Kidney (tissue), 14 donors: ENCODE data around the gene RHOV. TPM values are rescaled to one million over a fixed set of nuclear protein-coding genes. Genes with fewer than 3 reads are reported as not detected.
A peak's percentile ranks its signal among the peaks of the same experiment; 100 is the strongest.

Source experiments
- DNase-seq, 5 donors: peaks; one replicate each; pipeline ENCODE4 v3.0.0-alpha.2; 2013 to 2020
- FAIRE-seq: peaks from 2 replicates; lab custom pipeline; 2012; peaks lifted over from hg19 to GRCh38; lab: Jason Lieb, UNC
- H3K27ac ChIP-seq, 2 donors: one replicate each; pipeline ENCODE4 v1.7.0; 2013; ENCODE audit warnings: low read depth in 2 of 2, low read length in 2 of 2, inconsistent platforms in 1 of 2
- H3K27me3 ChIP-seq: one replicate; pipeline ENCODE4 v1.7.1; 2013; ENCODE audit warnings: low read length, inconsistent platforms; ENCODE audit not compliant: control insufficient read depth, insufficient read depth
- H3K36me3 ChIP-seq, 3 donors: one replicate each; pipeline versions ENCODE4 v1.7.0 to v1.7.1; 2013; ENCODE audit warnings: low read length in 3 of 3, control low read depth in 1 of 3, inconsistent platforms in 1 of 3; ENCODE audit not compliant: insufficient read depth in 3 of 3, control insufficient read depth in 2 of 3
- H3K4me1 ChIP-seq, 3 donors: one replicate each; pipeline versions ENCODE4 v1.7.0 to v1.7.1; 2013; ENCODE audit warnings: low read length in 3 of 3, inconsistent platforms in 1 of 3, low read depth in 1 of 3; ENCODE audit not compliant: control insufficient read depth in 2 of 3, insufficient read depth in 2 of 3
- H3K4me3 ChIP-seq, 3 donors: one replicate each; pipeline versions ENCODE4 v1.7.0 to v1.8.1; 2013; ENCODE audit warnings: low read length in 3 of 3, control low read depth in 1 of 3, inconsistent platforms in 1 of 3
- H3K9ac ChIP-seq, 3 donors: one replicate each; pipeline versions ENCODE4 v1.7.0 to v1.7.1; 2013; ENCODE audit warnings: low read length in 3 of 3, control low read depth in 1 of 3, inconsistent platforms in 1 of 3
- H3K9me3 ChIP-seq, 3 donors: one replicate each; pipeline versions ENCODE4 v1.7.0 to v1.7.1; 2013; ENCODE audit warnings: low read length in 3 of 3, control low read depth in 1 of 3, inconsistent platforms in 1 of 3; ENCODE audit not compliant: control insufficient read depth in 2 of 3, insufficient read depth in 1 of 3
- CTCF ChIP-seq: IDR thresholded peaks from 3 replicates; pipeline ENCODE4 v1.5.1; 2012; ENCODE audit warnings: mild to moderate bottlenecking, moderate library complexity, borderline replicate concordance; ENCODE audit not compliant: insufficient read depth; ENCODE audit errors: extremely low read depth
- intact Hi-C: fragments of 100-400 bp; cut with DNase I; formaldehyde crosslinking; loops from one replicate; pipeline ENCODE4 v1.11.1; 2022
- polyA plus RNA-seq: library from polyadenylated mRNA; stranded (reverse); fragments of 350-450 nt; fragmentation: Illumina TruSeq; extraction: RNeasy Lipid Tissue Mini Kit (QIAGEN cat#74804); gene quantifications from one replicate; pipeline ENCODE4 v1.2.3, GENCODE V29; 2014; ENCODE audit warnings: low read depth, low replicate concordance; ENCODE audit not compliant: insufficient read depth
- total RNA-seq: library from RNA; stranded (reverse); fragmentation: NEBNext Ultra II Directional; extraction: Animal tissue kit (Norgen Biotek cat#: 25700); gene quantifications from one replicate; pipeline ENCODE4 v1.2.1, GENCODE V29; 2021
- donor health status: control.
- donor health status: control.
- donor health status: control.
- donor health status: control.
- donor health status: control.
- donor health status: DM: yes; HTN: yes; CAD: no.
- donor health status: Normal renal cell carcinoma (clear cell type).

RHOV gene
- total and polyA plus RNA-seq, 2 donors from 2014 or later = 3.0 to 4.6 TPM

GRCh38 chr15:40893019-40893670, 19.1 kb upstream of the RHOV start:
- Histone ChIP-seq H3K4me3 (peak overlapping the region in 1 of 3 donors; percentile 65), H3K9ac (no peak overlapping the region), H3K4me1 (peaks cover 0 to 18% (median 11%) of the 10 kb centered on the region in 3 donors), H3K27me3 (no peaks in the 10 kb centered on the region), H3K9me3 (no peaks in the 10 kb centered on the region), H3K36me3 (peaks cover 2 to 4% (median 4%) of the 10 kb centered on the region in 3 donors), H3K27ac (no peak overlapping the region)
- DNase-seq (peak in 2 of 5 donors; percentile 66 to 84), FAIRE-seq (no peak)
- TF ChIP-seq CTCF = no peak
- intact Hi-C loops = no loop called here

DNA sequence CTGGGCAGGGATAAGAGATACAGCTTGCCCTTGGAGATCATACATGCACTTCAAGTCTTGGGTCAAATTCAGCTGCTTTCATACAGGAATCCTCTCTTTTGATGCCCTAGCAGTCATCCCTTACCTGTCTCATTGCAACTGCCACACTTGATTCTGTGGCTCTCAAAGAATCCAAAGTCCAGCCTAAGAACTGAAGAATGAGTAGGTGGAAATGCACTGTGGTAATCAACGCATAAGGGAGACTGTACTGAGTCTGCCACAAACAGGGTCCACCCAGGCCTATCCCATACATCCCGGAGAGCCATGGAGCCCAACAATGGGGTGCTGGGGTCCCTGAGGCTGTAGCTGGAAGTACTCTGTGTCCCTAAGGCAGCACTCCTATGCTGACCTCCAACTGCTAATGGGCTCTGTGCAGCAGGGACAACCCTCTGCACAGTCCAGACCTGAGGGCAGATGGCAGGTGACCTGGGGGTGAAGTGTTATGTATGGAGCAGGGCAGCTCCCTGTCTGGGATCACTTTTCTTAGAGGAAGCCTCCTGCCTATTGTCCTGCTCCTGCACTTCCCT, 18.5 kb upstream of the RHOV start:
- TF ChIP-seq CTCF = no peak
- FAIRE-seq = no peak
- intact Hi-C loops = no loop called here

GRCh38 chr15:40891810-40892446, 17.9 kb upstream of the RHOV start:
- H3K36me3 ChIP-seq = peaks cover 0 to 4% (median 4%) of the 10 kb centered on the region in 3 donors
- H3K4me3 ChIP-seq = no peak overlapping the region
- peaks cover 0 to 18% (median 11%) of the 10 kb centered on the region in 3 donors for H3K4me1 ChIP-seq
- intact Hi-C loops = no loop called here
- peak; percentile 61 for TF ChIP-seq CTCF
- no peak overlapping the region for H3K27ac ChIP-seq
- FAIRE-seq (no peak), DNase-seq (peak in 4 of 5 donors; percentile 49 to 73 (median 64))
- H3K9me3 ChIP-seq = no peaks in the 10 kb centered on the region
- no peaks in the 10 kb centered on the region for H3K27me3 ChIP-seq
- H3K9ac ChIP-seq = no peak overlapping the region

More for the DNA sequence above, 18.5 kb upstream of the RHOV start:
- H3K27me3 ChIP-seq = no peaks in the 10 kb centered on the region
- H3K9me3 ChIP-seq = no peaks in the 10 kb centered on the region
- DNase-seq = no peak
- H3K27ac ChIP-seq = no peak overlapping the region
- no peak overlapping the region for H3K9ac ChIP-seq
- peaks cover 0 to 18% (median 11%) of the 10 kb centered on the region in 3 donors for H3K4me1 ChIP-seq
- no peak overlapping the region for H3K4me3 ChIP-seq
- H3K36me3 ChIP-seq = peaks cover under 1 to 4% (median 4%) of the 10 kb centered on the region in 3 donors
